ENCODE data around the gene CDKL4. TPM values are rescaled to one million over a fixed set of nuclear protein-coding genes. Genes with fewer than 3 reads are reported as not detected.
"Not testable (repeated sequence)": the region's sequence is repeated elsewhere in the genome, so short reads cannot be mapped to it uniquely, and the experiment has no call there.

The CDKL4 gene
- total RNA-seq, 4 donors from 2014 or later, result 0.34 to 2.5 (median 0.96) TPM

- WGBS, 2 donors, result 77 to 83% methylated on average over 3 of the region's 3 CpGs
- H3K27me3 ChIP-seq, result no peaks in the 10 kb centered on the region
- TF ChIP-seq POLR2A (IDR thresholded peaks at IDR 0.05), result no peak
- no peak for TF ChIP-seq CTCF (IDR thresholded peaks at IDR 0.05)
- no peaks in the 10 kb centered on the region for H3K9me3 ChIP-seq
- H3K4me3 ChIP-seq (replicated peaks in 1 of 3), result no peak overlapping the region
- no peak for DNase-seq
- H3K27ac ChIP-seq, result no peak overlapping the region
- intact Hi-C loops (cut with DNase I), result no loop called here
- no peaks in the 10 kb centered on the region for H3K36me3 ChIP-seq
- H3K4me1 ChIP-seq, result no peaks in the 10 kb centered on the region
These were observed 100.7 kb downstream of the CDKL4 start for GRCh38 chr2:39142904-39143605.

- Histone ChIP-seq H3K4me1 (no peaks in the 10 kb centered on the region), H3K9me3 (no peaks in the 10 kb centered on the region), H3K27me3 (no peaks in the 10 kb centered on the region), H3K4me3 (replicated peaks in 1 of 3) (no peak overlapping the region), H3K36me3 (no peaks in the 10 kb centered on the region), H3K27ac (no peak overlapping the region)
- WGBS, 2 donors, result 55 to 60% methylated on average over 8 of the region's 8 CpGs
- intact Hi-C loops (cut with DNase I), result no loop called here
- DNase-seq, result peak in 1 of 2 donors; percentile 32
- TF ChIP-seq POLR2A (IDR thresholded peaks at IDR 0.05) (no peak), CTCF (IDR thresholded peaks at IDR 0.05) (no peak)
These were observed 102.2 kb downstream of the CDKL4 start for GRCh38 chr2:39141334-39142271.

- DNase-seq; H3K4me3 ChIP-seq (replicated peaks in 1 of 3); H3K27me3 ChIP-seq; H3K36me3 ChIP-seq; H3K9me3 ChIP-seq; intact Hi-C loops (cut with DNase I); H3K27ac ChIP-seq; H3K4me1 ChIP-seq: not testable (repeated sequence)
- WGBS, 2 donors, result 90 to 93% methylated on average over 7 of the region's 7 CpGs
These were observed 102.8 kb downstream of the CDKL4 start for GRCh38 chr2:39140948-39141333.

- no peak for TF ChIP-seq CTCF (IDR thresholded peaks at IDR 0.05)
- TF ChIP-seq POLR2A (IDR thresholded peaks at IDR 0.05), result no peak
- no peak overlapping the region for H3K27ac ChIP-seq
- no peak overlapping the region for H3K4me3 ChIP-seq (replicated peaks in 1 of 3)
- no peak for DNase-seq
- no peaks in the 10 kb centered on the region for H3K9me3 ChIP-seq
- 82% methylated on average over 3 of the region's 3 CpGs for WGBS, 2 donors
- H3K36me3 ChIP-seq, result no peaks in the 10 kb centered on the region
- no peaks in the 10 kb centered on the region for H3K27me3 ChIP-seq
- H3K4me1 ChIP-seq, result no peaks in the 10 kb centered on the region
- intact Hi-C loops (cut with DNase I), result no loop called here
These were observed 103.4 kb downstream of the CDKL4 start for GRCh38 chr2:39140322-39140847.

- H3K4me1 ChIP-seq, result no peaks in the 10 kb centered on the region
- no peaks in the 10 kb centered on the region for H3K9me3 ChIP-seq
- no peak overlapping the region for H3K4me3 ChIP-seq (replicated peaks in 1 of 3)
- TF ChIP-seq CTCF (IDR thresholded peaks at IDR 0.05), result no peak
- no peak for TF ChIP-seq POLR2A (IDR thresholded peaks at IDR 0.05)
- intact Hi-C loops (cut with DNase I), result no loop called here
- no peak overlapping the region for H3K27ac ChIP-seq
- no peaks in the 10 kb centered on the region for H3K36me3 ChIP-seq
- no peak for DNase-seq
- 67 to 78% methylated on average over 2 of the region's 2 CpGs for WGBS, 2 donors
- H3K27me3 ChIP-seq, result no peaks in the 10 kb centered on the region
These were observed 104.1 kb downstream of the CDKL4 start for GRCh38 chr2:39139511-39140237.

Measured in thyroid gland (tissue), 4 donors.